ENCODE results near the gene CRBN. TPM values are rescaled to one million over a fixed set of nuclear protein-coding genes. Genes with fewer than 3 reads are reported as not detected.

The CRBN gene
- total RNA-seq, result 143 TPM

- peak; percentile 94 for DNase-seq
Measured at GRCh38 chr3:3179407-3180094, at the start of gene CRBN. Gene CRBN, minus strand, starts transcription at chr3:3179691. Its CDS starts 4 bp downstream, at chr3:3179687.

GRCh38 chr3:3227640-3228039, 48.1 kb upstream of the CRBN start:
- DNase-seq, result peak; percentile 21

GRCh38 chr3:3221528-3221927, 42.0 kb upstream of the CRBN start:
- DNase-seq, result no peak

GRCh38 chr3:3216401-3216800, 36.9 kb upstream of the CRBN start:
- no peak for DNase-seq

GRCh38 chr3:3212781-3213440, 33.4 kb upstream of the CRBN start:
- no peak for DNase-seq

GRCh38 chr3:3209714-3210113, 30.2 kb upstream of the CRBN start:
- no peak for DNase-seq

GRCh38 chr3:3209057-3209456, 29.6 kb upstream of the CRBN start:
- no peak for DNase-seq

GRCh38 chr3:3201611-3202010, 22.1 kb upstream of the CRBN start:
- peak; percentile 3 for DNase-seq

GRCh38 chr3:3200632-3201212, 21.2 kb upstream of the CRBN start:
- peak; percentile 93 for DNase-seq

- peak; percentile 38 for DNase-seq
Measured at GRCh38 chr3:3199306-3199705, 19.8 kb upstream of the CRBN start.

GRCh38 chr3:3196148-3196861, 16.8 kb upstream of the CRBN start:
- DNase-seq, result peak; percentile 31

- DNase-seq, result no peak
Measured at GRCh38 chr3:3194861-3195260, 15.4 kb upstream of the CRBN start.

GRCh38 chr3:3192286-3192675, 12.8 kb upstream of the CRBN start:
- no peak for DNase-seq

- no peak for DNase-seq
Measured at GRCh38 chr3:3191675-3192285, 12.3 kb upstream of the CRBN start.

GRCh38 chr3:3189961-3190360, 10.5 kb upstream of the CRBN start:
- no peak for DNase-seq

- no peak for DNase-seq
Measured at GRCh38 chr3:3189102-3189727, 9.7 kb upstream of the CRBN start.

GRCh38 chr3:3184876-3185275, 5.4 kb upstream of the CRBN start:
- no peak for DNase-seq

- no peak for DNase-seq
Measured at GRCh38 chr3:3180456-3180855, 965 bp upstream of the CRBN start.

- DNase-seq, result no peak
Measured at GRCh38 chr3:3178498-3179328, 778 bp downstream of the CRBN start.

- DNase-seq, result no peak
Measured at GRCh38 chr3:3177861-3178497, 1.5 kb downstream of the CRBN start.

GRCh38 chr3:3172627-3173026, 6.9 kb downstream of the CRBN start:
- DNase-seq, result no peak

Data from tongue (tissue), 2 donors.